ENCODE results near the gene HDAC8.

GRCh38 chrX:72308566-72309296, 263.9 kb downstream of the HDAC8 start:
- no peak for TF ChIP-seq POLR2A (IDR thresholded peaks at IDR 0.05; ENCODE audit: low read length)
- no peak for TF ChIP-seq GATA1 (IDR thresholded peaks at IDR 0.05; ENCODE audit: low read depth, low read length)
